T-helper 17 cell (primary cell): ENCODE data around the gene SLC6A15. TPM values are rescaled to one million over a fixed set of nuclear protein-coding genes. Genes with fewer than 3 reads are reported as not detected.

Source experiments
- ATAC-seq: fragments of 150-1000 bp; cut with Tn5 transposase; 2 replicates; pipeline ENCODE4 v1.10.0; 2021; ENCODE audit warnings: mild to moderate bottlenecking, moderate library complexity
- DNase-seq, 3 donors: peaks; one replicate each; pipeline versions ENCODE4 v3.0.0 to v3.0.0-alpha.2; 2020 to 2021
- H3K9me3 ChIP-seq: one replicate; pipeline ENCODE4 v1.7.0; 2013; ENCODE audit warnings: low read length, mild to moderate bottlenecking; ENCODE audit not compliant: control insufficient read depth, poor library complexity, severe bottlenecking
- H3K27ac Mint-ChIP-seq: one replicate; pipeline ENCODE4 v1.8.0; 2022; ENCODE audit warnings: mild to moderate bottlenecking, moderate library complexity, mixed read lengths
- H3K27me3 Mint-ChIP-seq: one replicate; pipeline ENCODE4 v1.8.0; 2022; ENCODE audit warnings: mixed read lengths
- H3K36me3 Mint-ChIP-seq: one replicate; pipeline ENCODE4 v1.8.0; 2022; ENCODE audit warnings: low read depth, mixed read lengths
- H3K4me1 Mint-ChIP-seq: one replicate; pipeline ENCODE4 v1.8.0; 2022; ENCODE audit warnings: mild to moderate bottlenecking, mixed read lengths
- H3K4me3 Mint-ChIP-seq: one replicate; pipeline ENCODE4 v1.8.0; 2022; ENCODE audit warnings: mild to moderate bottlenecking, moderate library complexity, mixed read lengths
- total RNA-seq, 4 donors: library from RNA in 2 of 4; stranded (reverse) in 2 of 4; gene quantifications; one replicate each; pipeline ENCODE4 v1.2.3 and lab custom pipeline; 2022 to 2026

The SLC6A15 gene
- total RNA-seq, 2 donors from 2014 or later: 0.07 TPM; not detected in 1

DNA sequence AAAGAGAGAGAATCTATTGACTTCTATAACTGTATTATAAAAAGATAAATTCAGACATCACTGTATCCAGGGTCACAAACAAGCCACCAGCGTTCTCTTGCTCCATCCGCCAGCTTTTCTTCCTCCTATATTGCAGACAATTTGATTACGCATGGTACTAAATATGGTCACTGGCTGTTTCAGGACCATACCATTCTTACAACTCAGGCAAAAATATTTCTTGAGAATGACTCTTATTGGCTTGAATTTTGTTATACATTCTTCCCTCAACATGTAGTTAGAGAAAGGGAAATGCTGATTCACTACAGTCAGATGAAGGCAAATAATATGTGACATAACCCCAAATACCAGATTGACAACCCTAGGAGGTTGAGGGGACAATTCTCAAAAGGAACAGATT, 101.3 kb downstream of the SLC6A15 start:
- no peaks in the 10 kb centered on the region for H3K27me3 Mint-ChIP-seq
- H3K27ac Mint-ChIP-seq: no peak overlapping the region
- ATAC-seq: no peak
- H3K4me1 Mint-ChIP-seq: no peaks in the 10 kb centered on the region
- H3K36me3 Mint-ChIP-seq: no peaks in the 10 kb centered on the region
- no peak for DNase-seq
- no peaks in the 10 kb centered on the region for H3K9me3 ChIP-seq
- H3K4me3 Mint-ChIP-seq: no peak overlapping the region

DNA sequence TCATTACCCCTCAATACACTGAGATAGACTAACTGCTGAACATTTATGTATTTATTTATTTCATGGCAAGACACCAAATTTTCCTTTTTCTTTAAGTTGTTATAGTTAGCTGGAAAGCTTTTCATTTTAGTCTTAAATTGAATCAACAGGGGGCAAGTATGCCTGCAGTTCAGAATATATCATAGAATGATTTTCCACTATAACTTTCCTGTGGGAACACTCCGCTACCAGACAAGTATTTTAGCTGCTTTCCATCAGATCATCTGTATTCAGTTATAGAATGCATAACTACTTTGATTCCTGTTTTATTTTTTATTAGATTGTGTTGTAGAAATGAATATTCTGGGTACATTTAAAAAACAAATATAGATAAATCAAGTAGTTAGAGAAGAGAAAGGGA, 102.0 kb downstream of the SLC6A15 start:
- H3K9me3 ChIP-seq: no peaks in the 10 kb centered on the region
- no peaks in the 10 kb centered on the region for H3K27me3 Mint-ChIP-seq
- no peaks in the 10 kb centered on the region for H3K4me1 Mint-ChIP-seq
- DNase-seq (no peak), ATAC-seq (no peak)
- H3K4me3 Mint-ChIP-seq: no peak overlapping the region
- no peaks in the 10 kb centered on the region for H3K36me3 Mint-ChIP-seq
- H3K27ac Mint-ChIP-seq: no peak overlapping the region

Other genes starting within 250 kb of the SLC6A15 start
- gene TSPAN19, start 123.5 kb upstream of the SLC6A15 start, total RNA-seq: not detected
- not detected for gene LRRIQ1, start 123.6 kb upstream of the SLC6A15 start, total RNA-seq